ENCODE data around the gene CACNB1. TPM values are rescaled to one million over a fixed set of nuclear protein-coding genes. Genes with fewer than 3 reads are reported as not detected.
A peak's percentile ranks its signal among the peaks of the same experiment; 100 is the strongest.

CACNB1 gene
- total and polyA plus RNA-seq, 2 of the 13 experiments (the other 11 are each of a cell fraction or from before 2014, with no cell fraction given), result 0.75 to 1.5 TPM

GRCh38 chr17:39239640-39240314 lies 42.3 kb upstream of the CACNB1 start (continued):
- TF ChIP-seq ZXDC (CRISPR knock-in tag; IDR thresholded peaks at IDR 0.05), result no peak
- TF ChIP-seq ZNF768 (CRISPR knock-in tag; IDR thresholded peaks at IDR 0.05), result peak; percentile 46; the same call in 1 of the 2 replicates
- peak; percentile 45 for TF ChIP-seq STAG1 (CRISPR knock-in tag; IDR thresholded peaks at IDR 0.05)
- TF ChIP-seq ZNF839 (CRISPR knock-in tag; IDR thresholded peaks at IDR 0.05; ENCODE audit: borderline replicate concordance), result no peak
- no peak for TF ChIP-seq CREB3 (CRISPR knock-in tag; IDR thresholded peaks at IDR 0.05)
- TF ChIP-seq SIN3B (IDR thresholded peaks at IDR 0.05; ENCODE audit: low read length), result no peak
- 0 out of 2 replicates have a peak, but pooled peaks have one; percentile 14 for TF ChIP-seq FOSL2 (CRISPR knock-in tag; IDR thresholded peaks at IDR 0.05)
- 0 out of 2 replicates have a peak, but pooled peaks have one; percentile 28 for TF ChIP-seq HDAC2 (CRISPR knock-in tag; IDR thresholded peaks at IDR 0.05)
- TF ChIP-seq HOMEZ (CRISPR knock-in tag; IDR thresholded peaks at IDR 0.05; ENCODE audit: low read depth), result 0 out of 2 replicates have a peak, but pooled peaks have one; percentile 29
- TF ChIP-seq SP5 (CRISPR knock-in tag; IDR thresholded peaks at IDR 0.05; ENCODE audit: borderline replicate concordance, low read depth), result no peak
- no peak for TF ChIP-seq SMARCE1 (IDR thresholded peaks at IDR 0.05; ENCODE audit: borderline replicate concordance)
- TF ChIP-seq, protein P1, sequence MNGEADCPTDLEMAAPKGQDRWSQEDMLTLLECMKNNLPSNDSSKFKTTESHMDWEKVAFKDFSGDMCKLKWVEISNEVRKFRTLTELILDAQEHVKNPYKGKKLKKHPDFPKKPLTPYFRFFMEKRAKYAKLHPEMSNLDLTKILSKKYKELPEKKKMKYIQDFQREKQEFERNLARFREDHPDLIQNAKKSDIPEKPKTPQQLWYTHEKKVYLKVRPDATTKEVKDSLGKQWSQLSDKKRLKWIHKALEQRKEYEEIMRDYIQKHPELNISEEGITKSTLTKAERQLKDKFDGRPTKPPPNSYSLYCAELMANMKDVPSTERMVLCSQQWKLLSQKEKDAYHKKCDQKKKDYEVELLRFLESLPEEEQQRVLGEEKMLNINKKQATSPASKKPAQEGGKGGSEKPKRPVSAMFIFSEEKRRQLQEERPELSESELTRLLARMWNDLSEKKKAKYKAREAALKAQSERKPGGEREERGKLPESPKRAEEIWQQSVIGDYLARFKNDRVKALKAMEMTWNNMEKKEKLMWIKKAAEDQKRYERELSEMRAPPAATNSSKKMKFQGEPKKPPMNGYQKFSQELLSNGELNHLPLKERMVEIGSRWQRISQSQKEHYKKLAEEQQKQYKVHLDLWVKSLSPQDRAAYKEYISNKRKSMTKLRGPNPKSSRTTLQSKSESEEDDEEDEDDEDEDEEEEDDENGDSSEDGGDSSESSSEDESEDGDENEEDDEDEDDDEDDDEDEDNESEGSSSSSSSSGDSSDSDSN (CRISPR knock-in tag; IDR thresholded peaks at IDR 0.05), result peak; percentile 50
- no peak for TF ChIP-seq ZNF18 (CRISPR knock-in tag; IDR thresholded peaks at IDR 0.05; ENCODE audit: insufficient replicate concordance)
- TF ChIP-seq, protein P2, sequence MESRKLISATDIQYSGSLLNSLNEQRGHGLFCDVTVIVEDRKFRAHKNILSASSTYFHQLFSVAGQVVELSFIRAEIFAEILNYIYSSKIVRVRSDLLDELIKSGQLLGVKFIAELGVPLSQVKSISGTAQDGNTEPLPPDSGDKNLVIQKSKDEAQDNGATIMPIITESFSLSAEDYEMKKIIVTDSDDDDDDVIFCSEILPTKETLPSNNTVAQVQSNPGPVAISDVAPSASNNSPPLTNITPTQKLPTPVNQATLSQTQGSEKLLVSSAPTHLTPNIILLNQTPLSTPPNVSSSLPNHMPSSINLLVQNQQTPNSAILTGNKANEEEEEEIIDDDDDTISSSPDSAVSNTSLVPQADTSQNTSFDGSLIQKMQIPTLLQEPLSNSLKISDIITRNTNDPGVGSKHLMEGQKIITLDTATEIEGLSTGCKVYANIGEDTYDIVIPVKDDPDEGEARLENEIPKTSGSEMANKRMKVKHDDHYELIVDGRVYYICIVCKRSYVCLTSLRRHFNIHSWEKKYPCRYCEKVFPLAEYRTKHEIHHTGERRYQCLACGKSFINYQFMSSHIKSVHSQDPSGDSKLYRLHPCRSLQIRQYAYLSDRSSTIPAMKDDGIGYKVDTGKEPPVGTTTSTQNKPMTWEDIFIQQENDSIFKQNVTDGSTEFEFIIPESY (CRISPR knock-in tag; IDR thresholded peaks at IDR 0.05), result 0 out of 2 replicates have a peak, but pooled peaks have one; percentile 34
- TF ChIP-seq ZNF160 (CRISPR knock-in tag; IDR thresholded peaks at IDR 0.05), result no peak
- TF ChIP-seq TFAP4 (IDR thresholded peaks at IDR 0.05; ENCODE audit: borderline replicate concordance, low read depth), result peak; percentile 35; the same call in 1 of the 2 replicates
- peak; percentile 74 for TF ChIP-seq XRCC5 (optimal IDR thresholded peaks at IDR 0.05; ENCODE audit: low read length)
